ENCODE data around the gene FAM3B. TPM values are rescaled to one million over a fixed set of nuclear protein-coding genes. Genes with fewer than 3 reads are reported as not detected.

Gene FAM3B
- polyA plus RNA-seq, 3 donors, result 0.15 TPM; not detected in 2

GRCh38 chr21:41349619-41350390, 33.2 kb downstream of the FAM3B start:
- Histone ChIP-seq H3K4me2 (replicated peaks; ENCODE audit: extremely low read depth, low read length, poor library complexity, severe bottlenecking) (no peak overlapping the region), H2AFZ (ENCODE audit: insufficient read depth, low read depth, low read length, poor library complexity, severe bottlenecking) (no peak overlapping the region), H3K27ac (ENCODE audit: low read depth in 1 of 2, low read length in 2 of 2) (no peak overlapping the region), H3K79me2 (ENCODE audit: insufficient read depth, low read length) (no peaks in the 10 kb centered on the region), H3K9me3 (replicated peaks in 1 of 2; ENCODE audit: control insufficient read depth in 1 of 2, insufficient read depth in 1 of 2, low read length in 2 of 2) (no peaks in the 10 kb centered on the region), H3K4me3 (replicated peaks in 1 of 3; ENCODE audit: low read depth in 2 of 3, low read length in 3 of 3) (no peak overlapping the region), H3K4me1 (ENCODE audit: control insufficient read depth in 1 of 2, insufficient read depth in 2 of 2, low read length in 2 of 2) (peaks cover 13 to 14% of the 10 kb centered on the region in 2 donors), H3K36me3 (replicated peaks in 1 of 2; ENCODE audit: control insufficient read depth in 1 of 2, insufficient read depth in 2 of 2, low read length in 2 of 2) (no peaks in the 10 kb centered on the region), H3K9ac (ENCODE audit: insufficient read depth, low read length, poor library complexity, severe bottlenecking) (no peak overlapping the region), H3K27me3 (ENCODE audit: control insufficient read depth in 2 of 2, insufficient read depth in 2 of 2, low read length in 2 of 2) (no peaks in the 10 kb centered on the region), H4K20me1 (ENCODE audit: insufficient read depth, low read length) (no peaks in the 10 kb centered on the region)
- 87% methylated on average over 13 of the region's 19 CpGs for WGBS (ENCODE audit: insufficient coverage)
- no peak for TF ChIP-seq CTCF (IDR thresholded peaks at IDR 0.05)
- Mint-ChIP-seq H3K4me3 (no peak overlapping the region), H3K9me3 (peaks cover 0 to 2% (median 0%) of the 10 kb centered on the region in 7 donors), H3K27ac (no peak overlapping the region), H3K4me1 (peaks cover 10% of the 10 kb centered on the region), H3K36me3 (no peaks in the 10 kb centered on the region), H3K27me3 (ENCODE audit: low read depth in 3 of 3) (peaks cover 1 to 9% (median 5%) of the 10 kb centered on the region in 3 donors)
- intact Hi-C loops (cut with micrococcal nuclease), result loop anchor here in 1 of 2 donors (5.0 kb wide), 1 partner anchor 32 kb away; no protein-coding TSS in a partner anchor
- DNase-seq, result no peak

DNA sequence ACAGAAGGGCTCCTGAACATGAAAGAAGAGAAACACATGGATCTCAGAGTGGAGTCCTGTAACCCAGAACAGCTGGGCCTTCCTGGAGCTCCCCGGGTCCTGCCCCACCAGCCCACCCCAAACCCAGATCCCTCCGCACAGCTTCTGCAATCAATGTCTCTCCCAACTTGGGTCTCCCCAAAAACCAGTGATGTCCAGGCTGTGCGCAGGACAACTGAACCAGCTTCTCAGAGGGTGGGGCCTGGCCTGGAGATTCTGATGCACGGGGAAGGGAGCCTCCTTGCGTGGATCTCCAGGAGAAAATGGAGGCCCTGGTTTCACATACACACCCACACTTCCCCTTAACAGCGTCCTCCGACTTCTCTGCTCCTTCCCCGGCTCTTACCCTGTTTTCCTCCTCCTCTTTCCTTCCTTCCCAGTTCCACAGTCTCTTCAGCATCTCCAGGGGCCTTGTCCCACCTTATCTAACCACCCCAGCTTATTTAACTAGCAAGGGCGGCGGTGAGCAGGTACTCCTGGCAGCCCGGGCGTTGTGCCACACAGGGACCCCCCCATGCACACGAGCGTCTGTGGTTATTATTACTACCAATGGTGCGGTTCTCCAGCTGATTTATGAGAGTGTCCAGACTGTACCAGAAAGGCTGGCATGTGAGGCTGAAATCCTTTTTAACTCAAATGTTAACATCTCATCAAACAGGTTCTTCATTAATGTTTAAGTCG, 34.0 kb downstream of the FAM3B start:
- Mint-ChIP-seq H3K27me3 (ENCODE audit: low read depth in 3 of 3) (peaks cover 1 to 9% (median 5%) of the 10 kb centered on the region in 3 donors), H3K27ac (peak overlapping the region in 1 of 7 donors; percentile 70), H3K4me3 (peak overlapping the region in 1 of 2 donors; percentile 2), H3K4me1 (peaks cover 11% of the 10 kb centered on the region), H3K36me3 (no peaks in the 10 kb centered on the region), H3K9me3 (peaks cover 0 to 6% (median 0%) of the 10 kb centered on the region in 7 donors)
- no peak overlapping the region for H2AFZ ChIP-seq (ENCODE audit: insufficient read depth, low read depth, low read length, poor library complexity, severe bottlenecking)
- 79% methylated on average over 12 of the region's 16 CpGs for WGBS (ENCODE audit: insufficient coverage)
- H4K20me1 ChIP-seq (ENCODE audit: insufficient read depth, low read length), result no peaks in the 10 kb centered on the region
- intact Hi-C loops (cut with micrococcal nuclease), result no loop called here
- no peak overlapping the region for H3K4me3 ChIP-seq (replicated peaks in 1 of 3; ENCODE audit: low read depth in 2 of 3, low read length in 3 of 3)
- no peaks in the 10 kb centered on the region for H3K36me3 ChIP-seq (replicated peaks in 1 of 2; ENCODE audit: control insufficient read depth in 1 of 2, insufficient read depth in 2 of 2, low read length in 2 of 2)
- H3K27ac ChIP-seq (ENCODE audit: low read depth in 1 of 2, low read length in 2 of 2), result no peak overlapping the region
- peaks cover 13 to 14% of the 10 kb centered on the region in 2 donors for H3K4me1 ChIP-seq (ENCODE audit: control insufficient read depth in 1 of 2, insufficient read depth in 2 of 2, low read length in 2 of 2)
- DNase-seq, result no peak
- no peaks in the 10 kb centered on the region for H3K79me2 ChIP-seq (ENCODE audit: insufficient read depth, low read length)
- H3K4me2 ChIP-seq (replicated peaks; ENCODE audit: extremely low read depth, low read length, poor library complexity, severe bottlenecking), result no peak overlapping the region
- H3K9ac ChIP-seq (ENCODE audit: insufficient read depth, low read length, poor library complexity, severe bottlenecking), result no peak overlapping the region
- H3K9me3 ChIP-seq (replicated peaks in 1 of 2; ENCODE audit: control insufficient read depth in 1 of 2, insufficient read depth in 1 of 2, low read length in 2 of 2), result no peaks in the 10 kb centered on the region
- H3K27me3 ChIP-seq (ENCODE audit: control insufficient read depth in 2 of 2, insufficient read depth in 2 of 2, low read length in 2 of 2), result no peaks in the 10 kb centered on the region
- no peak for TF ChIP-seq CTCF (IDR thresholded peaks at IDR 0.05)

Data from CD14-positive monocyte (primary cell).